PC-9 (cell line): ENCODE data around the gene CASP3. TPM values are rescaled to one million over a fixed set of nuclear protein-coding genes. Genes with fewer than 3 reads are reported as not detected.
"Not testable (repeated sequence)": the region's sequence is repeated elsewhere in the genome, so short reads cannot be mapped to it uniquely, and the experiment has no call there.

ENCODE experiments used
- BruUV-seq: library from RNA; stranded (reverse); fragments of 400-500 nt; replicated peaks from 2 replicates; lab custom pipeline; 2021; lab: Mats Ljungman, UMichigan
- CTCF ChIA-PET: fragments of 300-600 bp; sonication (Branson Sonifier 250); formaldehyde crosslinking; loops from one replicate; lab custom pipeline; 2022; ENCODE audit warnings: antibody characterized with exemption; lab: Charles Lee
- POLR2A ChIA-PET: fragments of 300-600 bp; sonication (Branson Sonifier 250); formaldehyde crosslinking; loops from one replicate; lab custom pipeline; 2022; ENCODE audit warnings: antibody characterized with exemption; ENCODE audit not compliant: unreplicated experiment; lab: Charles Lee
- DNase-seq, 2 experiments: peaks; one replicate each; pipeline versions ENCODE4 v3.0.0 to v3.0.0-alpha.2; 2015 to 2022; ENCODE audit warnings: mixed read lengths in 1 of 2
- H2AFZ ChIP-seq: fragments of 200-600 bp; sonication (generic); 2 replicates; pipeline ENCODE4 v1.8.1; 2017; ENCODE audit warnings: antibody characterized with exemption
- H3F3A ChIP-seq: fragments of 200-600 bp; sonication (generic); 2 replicates; pipeline ENCODE4 v1.8.1; 2017; ENCODE audit warnings: antibody characterized with exemption, mild to moderate bottlenecking, low read depth; ENCODE audit not compliant: insufficient read depth
- H3K27ac ChIP-seq: fragments of 200-600 bp; sonication (generic); 2 replicates; pipeline ENCODE4 v1.6.1; 2016; ENCODE audit warnings: mixed run types
- H3K27me3 ChIP-seq: fragments of 200-600 bp; sonication (generic); 2 replicates; pipeline ENCODE4 v1.6.1; 2016; ENCODE audit warnings: low read depth, mixed run types; ENCODE audit not compliant: insufficient read depth
- H3K36me3 ChIP-seq: fragments of 200-600 bp; sonication (generic); 2 replicates; pipeline ENCODE4 v1.6.1; 2016; ENCODE audit warnings: low read depth, mixed run types
- H3K4me1 ChIP-seq: fragments of 200-600 bp; sonication (generic); replicated peaks from 2 replicates; pipeline ENCODE4 v1.6.1; 2016; ENCODE audit warnings: mixed run types; ENCODE audit not compliant: insufficient read depth
- H3K4me2 ChIP-seq: fragments of 200-600 bp; sonication (generic); 2 replicates; pipeline ENCODE4 v1.6.1; 2017; ENCODE audit warnings: mixed run types
- H3K4me3 ChIP-seq: fragments of 200-600 bp; sonication (generic); 2 replicates; pipeline ENCODE4 v1.6.1; 2016; ENCODE audit warnings: mixed run types
- H3K79me2 ChIP-seq: fragments of 200-600 bp; sonication (generic); 2 replicates; pipeline ENCODE4 v1.6.1; 2017; ENCODE audit warnings: low read depth, mixed run types
- H3K9me2 ChIP-seq: fragments of 200-600 bp; sonication (generic); 2 replicates; pipeline ENCODE4 v1.8.1; 2017; ENCODE audit warnings: mild to moderate bottlenecking; ENCODE audit not compliant: insufficient read depth
- H3K9me3 ChIP-seq: fragments of 200-600 bp; sonication (generic); 2 replicates; pipeline ENCODE4 v1.8.1; 2016; ENCODE audit warnings: low read depth; ENCODE audit not compliant: insufficient read depth
- H4K20me1 ChIP-seq: fragments of 200-600 bp; sonication (generic); 2 replicates; pipeline ENCODE4 v1.8.1; 2017; ENCODE audit not compliant: insufficient read depth
- EZH2 ChIP-seq: fragments of 200-600 bp; sonication (generic); IDR thresholded peaks from 2 replicates; pipeline ENCODE4 v1.8.0; 2017; ENCODE audit warnings: antibody characterized with exemption, low read depth
- intact Hi-C: fragments of 100-400 bp; cut with micrococcal nuclease; formaldehyde crosslinking; loops from one replicate; pipeline ENCODE4 v1.10.0; 2022; ENCODE audit not compliant: unreplicated experiment
- total RNA-seq: library from RNA; stranded (reverse); gene quantifications from 2 replicates; pipeline ENCODE4 v1.2.3, GENCODE V29; 2021
- TF ChIP-seq, protein P1 (sequence below): fragments of 200-600 bp; sonication (generic); conservative IDR thresholded peaks from 2 replicates; pipeline ENCODE4 v1.6.1; 2017; ENCODE audit warnings: mixed run types, antibody characterized with exemption, mild to moderate bottlenecking, moderate library complexity

Gene CASP3
- total RNA-seq, 1 experiment from 2014 or later, result 35.7 TPM

DNA sequence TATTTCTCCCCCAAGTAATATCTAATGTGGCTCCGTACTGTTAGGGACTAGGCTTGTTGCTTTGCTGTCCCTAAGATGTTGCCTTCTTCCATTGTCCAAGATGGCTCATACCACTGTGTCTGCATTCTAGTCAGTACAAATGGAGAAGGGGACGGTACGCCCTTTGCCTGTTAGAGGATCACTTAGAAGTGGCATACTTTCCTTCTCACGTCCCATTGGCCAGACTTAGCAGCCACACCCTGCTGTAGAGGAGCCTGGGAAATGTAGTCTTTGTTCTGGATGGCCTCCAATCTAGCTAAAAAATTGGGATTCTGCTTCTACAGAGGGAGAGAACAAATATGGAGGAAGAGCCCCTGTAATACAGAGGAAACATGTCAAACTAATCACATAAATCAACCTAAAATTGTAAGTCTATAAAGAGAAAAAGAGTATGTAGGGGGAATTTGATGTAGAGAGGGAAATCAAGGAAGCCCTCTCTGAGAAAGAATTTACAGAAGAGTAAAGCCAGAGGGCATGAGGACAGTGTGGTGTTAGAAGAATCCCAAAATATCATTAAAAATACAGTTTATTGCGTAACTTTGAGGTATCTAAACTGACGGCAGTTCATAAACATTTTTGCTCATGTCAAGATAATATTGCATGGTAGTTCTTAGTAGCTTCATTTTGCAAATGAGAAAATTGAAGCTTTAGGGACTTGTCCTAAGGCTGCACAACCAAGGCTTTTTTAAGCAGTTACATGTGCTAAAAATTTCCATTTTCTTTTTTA lies 15.4 kb upstream of the CASP3 start:
- no peaks in the 10 kb centered on the region for H3K9me3 ChIP-seq
- no peak overlapping the region for H2AFZ ChIP-seq
- ChIA-PET CTCF (no interaction called here), POLR2A (no interaction called here)
- TF ChIP-seq, protein P1, sequence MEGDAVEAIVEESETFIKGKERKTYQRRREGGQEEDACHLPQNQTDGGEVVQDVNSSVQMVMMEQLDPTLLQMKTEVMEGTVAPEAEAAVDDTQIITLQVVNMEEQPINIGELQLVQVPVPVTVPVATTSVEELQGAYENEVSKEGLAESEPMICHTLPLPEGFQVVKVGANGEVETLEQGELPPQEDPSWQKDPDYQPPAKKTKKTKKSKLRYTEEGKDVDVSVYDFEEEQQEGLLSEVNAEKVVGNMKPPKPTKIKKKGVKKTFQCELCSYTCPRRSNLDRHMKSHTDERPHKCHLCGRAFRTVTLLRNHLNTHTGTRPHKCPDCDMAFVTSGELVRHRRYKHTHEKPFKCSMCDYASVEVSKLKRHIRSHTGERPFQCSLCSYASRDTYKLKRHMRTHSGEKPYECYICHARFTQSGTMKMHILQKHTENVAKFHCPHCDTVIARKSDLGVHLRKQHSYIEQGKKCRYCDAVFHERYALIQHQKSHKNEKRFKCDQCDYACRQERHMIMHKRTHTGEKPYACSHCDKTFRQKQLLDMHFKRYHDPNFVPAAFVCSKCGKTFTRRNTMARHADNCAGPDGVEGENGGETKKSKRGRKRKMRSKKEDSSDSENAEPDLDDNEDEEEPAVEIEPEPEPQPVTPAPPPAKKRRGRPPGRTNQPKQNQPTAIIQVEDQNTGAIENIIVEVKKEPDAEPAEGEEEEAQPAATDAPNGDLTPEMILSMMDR, result no peak
- TF ChIP-seq EZH2, result no peak
- no peak overlapping the region for H3K4me3 ChIP-seq
- H3K36me3 ChIP-seq, result no peaks in the 10 kb centered on the region
- H3K27ac ChIP-seq, result no peak overlapping the region
- no peak overlapping the region for H3K4me2 ChIP-seq
- no peaks in the 10 kb centered on the region for H3K79me2 ChIP-seq
- intact Hi-C loops, result no loop called here
- no peaks in the 10 kb centered on the region for H3K4me1 ChIP-seq
- no peak for DNase-seq
- no peaks in the 10 kb centered on the region for H3K27me3 ChIP-seq
- BruUV-seq, result no TSS peak
- no peaks in the 10 kb centered on the region for H3K9me2 ChIP-seq
- H4K20me1 ChIP-seq, result no peaks in the 10 kb centered on the region
- H3F3A ChIP-seq, result no peaks in the 10 kb centered on the region

DNA sequence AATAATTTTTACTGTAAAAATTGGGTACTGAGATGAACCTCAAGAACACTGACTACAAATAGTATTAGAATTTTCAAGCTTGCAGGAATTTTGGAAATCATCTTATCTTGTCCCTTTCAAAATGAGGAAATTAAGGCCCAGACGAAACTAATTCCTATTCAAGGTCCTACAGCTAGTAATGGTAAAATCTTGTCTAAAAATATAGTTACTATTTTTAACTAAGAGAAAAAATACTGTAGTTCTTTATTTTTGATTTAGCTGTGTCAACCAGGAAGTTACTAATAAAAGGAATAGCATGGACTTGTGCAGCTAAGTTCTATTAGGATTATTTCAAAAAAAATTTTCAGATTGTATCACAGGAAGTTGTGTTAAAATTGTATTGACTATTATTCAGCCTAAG lies 13.0 kb upstream of the CASP3 start:
- Histone ChIP-seq H3K27me3 (no peaks in the 10 kb centered on the region), H3K4me3 (no peak overlapping the region), H3K4me2 (no peak overlapping the region), H3K9me2 (no peaks in the 10 kb centered on the region), H4K20me1 (no peaks in the 10 kb centered on the region), H2AFZ (no peak overlapping the region), H3K79me2 (no peaks in the 10 kb centered on the region), H3K36me3 (no peaks in the 10 kb centered on the region), H3F3A (no peaks in the 10 kb centered on the region), H3K9me3 (no peaks in the 10 kb centered on the region), H3K4me1 (no peaks in the 10 kb centered on the region), H3K27ac (no peak overlapping the region)
- CTCF ChIA-PET, result no interaction called here
- no peak for DNase-seq
- TF ChIP-seq, protein P1, result no peak
- no peak for TF ChIP-seq EZH2
- intact Hi-C loops, result no loop called here
- POLR2A ChIA-PET, result interaction anchor here (0.6 kb wide), 1 partner anchor 35 kb away, joined by 4 read pairs; no protein-coding TSS in a partner anchor
- no TSS peak for BruUV-seq

DNA sequence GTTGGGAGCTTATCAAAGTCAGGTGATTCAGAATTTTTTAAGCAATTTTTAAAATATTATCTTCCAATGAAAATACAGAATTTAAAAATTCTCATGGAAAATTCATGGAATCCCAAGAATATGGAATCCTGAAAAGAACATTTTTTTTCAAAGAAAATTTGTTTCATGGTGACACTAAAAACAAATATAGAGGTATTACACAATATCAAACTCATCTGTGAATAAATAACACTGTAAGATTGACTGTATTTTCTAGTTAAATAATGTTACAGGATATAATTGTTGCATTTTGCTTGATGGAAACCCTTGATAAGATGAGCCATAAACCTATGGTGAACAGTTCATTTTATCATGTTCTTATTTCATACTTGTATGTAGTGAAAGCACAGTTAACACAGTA lies 11.7 kb upstream of the CASP3 start:
- intact Hi-C loops, result no loop called here
- Histone ChIP-seq H3K36me3 (no peaks in the 10 kb centered on the region), H3K27ac (no peak overlapping the region), H4K20me1 (no peaks in the 10 kb centered on the region), H3K4me1 (no peaks in the 10 kb centered on the region), H3K4me2 (no peak overlapping the region), H3K79me2 (no peaks in the 10 kb centered on the region), H3F3A (no peaks in the 10 kb centered on the region), H2AFZ (no peak overlapping the region), H3K4me3 (no peak overlapping the region), H3K9me2 (no peaks in the 10 kb centered on the region), H3K9me3 (no peaks in the 10 kb centered on the region), H3K27me3 (no peaks in the 10 kb centered on the region)
- BruUV-seq, result no TSS peak
- TF ChIP-seq, protein P1, result no peak
- POLR2A ChIA-PET, result no interaction called here
- no peak for DNase-seq
- CTCF ChIA-PET, result no interaction called here

DNA sequence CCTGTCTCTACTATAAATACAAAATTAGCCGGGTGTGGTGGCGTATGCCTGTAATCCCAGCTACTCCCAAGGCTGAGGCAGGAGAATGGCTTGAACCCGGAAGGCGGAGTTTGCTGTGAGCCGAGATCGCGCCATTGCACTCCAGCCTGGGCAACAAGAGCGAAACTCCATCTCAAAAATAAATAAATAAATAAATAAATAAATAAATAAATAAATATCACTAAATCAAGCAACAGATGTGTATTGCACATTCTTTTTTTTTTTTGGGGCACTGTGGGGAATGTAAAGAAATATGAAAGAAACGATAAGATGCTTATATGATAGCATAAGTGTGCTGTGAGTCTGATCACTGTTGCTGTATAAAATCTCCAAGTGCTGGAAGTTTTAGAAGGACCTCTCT lies 8.6 kb upstream of the CASP3 start:
- H2AFZ ChIP-seq, DNase-seq, H4K20me1 ChIP-seq, H3K9me3 ChIP-seq, BruUV-seq, intact Hi-C loops, H3K36me3 ChIP-seq, H3K27ac ChIP-seq, CTCF ChIA-PET, H3F3A ChIP-seq, H3K9me2 ChIP-seq, H3K27me3 ChIP-seq, H3K4me1 ChIP-seq, H3K4me3 ChIP-seq, H3K4me2 ChIP-seq, H3K79me2 ChIP-seq: not testable (repeated sequence)
- POLR2A ChIA-PET, result interaction anchor here (0.7 kb wide), 1 partner anchor 1490 kb away, joined by 3 read pairs; no protein-coding TSS in a partner anchor
